ENCODE measurements around the gene FILIP1L. TPM values are rescaled to one million over a fixed set of nuclear protein-coding genes. Genes with fewer than 3 reads are reported as not detected.
"Not testable (repeated sequence)": the region's sequence is repeated elsewhere in the genome, so short reads cannot be mapped to it uniquely, and the experiment has no call there.

Gene FILIP1L
- total RNA-seq, 1 donor from 2014 or later: 42.7 TPM

DNA sequence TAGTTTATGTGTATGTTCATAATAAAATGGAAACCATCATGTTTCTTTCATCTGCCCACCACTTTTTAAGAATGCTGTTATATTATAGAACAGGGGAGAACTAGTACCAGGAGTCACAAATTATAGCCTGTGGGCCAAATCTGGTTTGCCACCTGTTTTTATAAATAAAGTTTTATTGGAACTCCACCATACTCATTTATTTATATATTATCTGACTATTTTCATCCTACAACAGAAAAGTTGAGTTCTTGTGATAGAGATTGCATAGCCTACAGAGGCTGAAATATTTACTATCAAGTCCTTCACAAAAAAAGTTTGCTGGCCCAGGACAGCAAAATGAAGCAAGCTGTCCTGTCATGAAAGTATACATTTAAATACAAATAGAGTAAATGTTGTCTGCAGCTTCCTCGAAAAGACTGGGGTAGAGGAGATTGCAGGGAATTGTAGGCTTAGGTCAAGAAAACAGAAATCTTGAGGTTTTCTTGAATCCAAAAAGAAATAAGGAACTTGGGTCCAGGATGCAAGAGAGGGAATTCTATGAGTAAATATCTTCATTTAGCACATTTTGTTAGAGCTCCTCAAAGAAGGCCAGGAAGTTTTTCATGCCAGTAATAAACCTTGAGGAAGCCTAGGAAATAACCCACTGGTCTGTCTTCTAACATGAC, 41.1 kb downstream of the FILIP1L start:
- no peak for DNase-seq

DNA sequence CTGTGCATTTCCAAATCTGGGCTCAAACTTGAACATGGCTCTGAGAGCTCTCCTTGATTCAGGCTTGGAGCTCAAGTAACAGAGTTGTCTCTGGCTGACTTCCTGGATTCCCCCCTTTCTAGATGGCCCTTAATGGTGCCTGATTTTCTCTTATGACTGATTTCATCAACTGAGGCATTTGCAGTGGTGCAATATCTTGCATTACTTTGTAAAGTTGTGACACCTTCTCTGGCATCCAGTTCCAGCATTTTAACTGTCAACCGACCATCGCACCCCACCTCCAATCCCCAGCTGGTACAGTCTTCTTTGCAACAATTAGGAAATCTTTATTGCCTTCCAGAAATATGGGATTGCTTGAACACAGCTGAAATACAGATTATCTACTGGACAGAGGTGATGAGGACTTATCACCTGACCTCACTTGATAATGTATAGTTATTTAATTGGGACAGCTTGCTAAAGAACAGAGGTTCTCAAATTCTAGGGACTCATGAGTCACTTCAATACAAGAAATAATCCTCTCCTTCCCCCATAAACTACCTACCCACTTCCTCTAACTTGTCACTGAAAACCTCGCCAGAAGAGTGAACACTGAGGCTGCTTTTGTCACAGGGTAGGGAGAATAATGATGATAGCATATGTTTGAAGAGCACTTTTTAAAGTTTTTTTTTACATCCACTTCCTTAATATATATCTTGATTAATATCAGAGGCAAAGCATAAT, 41.8 kb downstream of the FILIP1L start:
- no peak for DNase-seq

DNA sequence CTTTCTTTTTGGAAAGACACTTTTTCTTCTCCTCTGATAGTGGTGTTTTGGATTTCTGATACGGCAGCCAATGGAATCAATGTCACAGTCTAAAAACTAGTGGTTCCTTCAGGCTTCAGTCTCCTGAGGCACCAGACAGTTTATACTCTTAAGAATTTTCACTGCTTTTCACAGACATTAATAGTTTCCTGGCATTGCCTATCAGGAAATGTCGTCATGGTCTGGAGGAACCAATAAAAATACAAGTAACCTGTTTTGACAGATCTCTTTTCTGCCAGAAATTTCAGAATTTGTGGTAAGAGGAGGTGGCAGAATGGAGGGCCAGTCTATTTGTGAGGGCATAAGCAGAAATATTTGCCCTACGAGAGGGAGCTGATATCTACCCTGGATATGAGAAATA, 44.8 kb downstream of the FILIP1L start:
- DNase-seq: peak; percentile 57

DNA sequence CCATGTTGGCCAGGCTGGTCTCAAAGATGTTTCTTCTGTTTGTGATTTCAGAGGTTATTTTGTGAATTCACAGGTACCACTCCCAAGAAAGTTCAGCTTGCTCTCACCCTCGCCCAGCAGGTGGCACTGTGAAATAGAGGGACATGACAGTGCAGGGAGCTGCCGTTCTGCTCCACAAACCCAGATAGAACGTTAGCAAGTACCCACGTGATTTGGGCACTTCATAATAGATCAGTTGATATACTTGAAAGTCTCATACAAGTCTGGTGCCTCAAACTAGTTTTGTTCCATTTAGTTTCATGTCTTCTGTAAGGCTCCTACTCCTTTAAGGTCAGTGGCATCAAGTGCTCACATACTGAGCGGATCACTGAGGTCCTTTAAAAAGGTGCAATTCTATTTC, 45.5 kb downstream of the FILIP1L start:
- DNase-seq: peak; percentile 91

DNA sequence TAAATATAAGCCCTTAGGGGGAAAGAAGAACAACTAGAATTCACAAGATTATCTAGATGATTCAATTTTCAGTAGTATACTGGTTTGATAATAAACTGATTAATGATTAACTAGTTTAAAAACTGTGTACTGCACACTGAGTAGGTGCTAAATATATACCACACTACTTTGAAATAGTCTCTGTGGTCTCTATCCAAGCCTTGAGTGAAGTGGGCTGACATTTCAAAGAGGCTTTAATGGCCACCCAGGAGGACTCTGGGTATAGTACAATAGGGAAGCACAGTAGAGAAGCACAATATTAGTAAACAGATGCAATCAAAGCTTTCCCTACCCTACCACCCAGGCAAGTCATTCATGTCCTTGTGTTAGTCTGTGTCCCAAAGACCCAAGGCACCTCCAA, 46.7 kb downstream of the FILIP1L start:
- DNase-seq: no peak

DNA sequence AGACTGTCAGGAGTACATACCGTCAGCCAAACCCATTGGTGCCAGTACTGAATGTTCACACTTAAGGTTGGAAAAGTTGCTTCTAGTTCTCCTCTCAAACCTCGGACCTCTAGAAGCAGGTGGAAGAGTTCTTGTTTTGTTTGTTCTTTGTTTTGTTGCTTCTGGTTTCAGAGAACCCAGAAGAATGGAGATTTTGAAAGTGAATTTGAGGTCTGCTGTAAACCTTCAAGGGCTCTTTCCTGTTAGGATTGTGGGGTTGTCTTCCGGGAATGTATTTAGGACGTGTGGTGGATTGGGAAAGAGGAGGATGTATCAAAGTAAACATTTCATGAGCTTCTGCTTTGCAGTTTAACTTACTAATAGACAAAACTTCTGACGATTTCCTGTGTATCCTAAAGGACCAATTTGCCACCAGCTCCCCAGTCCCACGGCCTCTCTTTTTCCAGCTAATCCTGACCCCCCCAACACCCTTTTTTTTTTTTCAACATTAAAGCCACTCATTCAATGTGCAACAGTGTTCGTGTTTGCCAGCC, 50.3 kb downstream of the FILIP1L start:
- no peak for DNase-seq

DNA sequence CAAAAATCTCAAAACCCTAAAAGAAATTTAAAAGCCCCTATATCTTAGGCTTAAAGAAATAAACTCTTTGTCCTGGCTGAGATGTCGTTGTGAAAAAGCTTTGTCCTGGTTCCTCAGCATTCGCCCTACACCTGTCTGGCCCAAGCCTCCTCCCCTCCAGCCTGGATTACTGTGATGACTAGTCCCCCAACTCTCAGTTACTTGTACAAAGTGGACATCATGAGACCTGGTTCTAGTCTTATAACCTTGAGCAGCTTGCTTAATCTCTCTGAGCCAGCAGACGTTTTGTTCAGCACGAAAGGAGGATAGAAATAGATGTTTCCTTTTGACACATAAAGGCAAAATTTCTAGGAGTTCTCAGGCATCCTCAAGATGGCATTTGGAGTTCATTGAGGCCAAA, 51.6 kb downstream of the FILIP1L start:
- no peak for DNase-seq

DNA sequence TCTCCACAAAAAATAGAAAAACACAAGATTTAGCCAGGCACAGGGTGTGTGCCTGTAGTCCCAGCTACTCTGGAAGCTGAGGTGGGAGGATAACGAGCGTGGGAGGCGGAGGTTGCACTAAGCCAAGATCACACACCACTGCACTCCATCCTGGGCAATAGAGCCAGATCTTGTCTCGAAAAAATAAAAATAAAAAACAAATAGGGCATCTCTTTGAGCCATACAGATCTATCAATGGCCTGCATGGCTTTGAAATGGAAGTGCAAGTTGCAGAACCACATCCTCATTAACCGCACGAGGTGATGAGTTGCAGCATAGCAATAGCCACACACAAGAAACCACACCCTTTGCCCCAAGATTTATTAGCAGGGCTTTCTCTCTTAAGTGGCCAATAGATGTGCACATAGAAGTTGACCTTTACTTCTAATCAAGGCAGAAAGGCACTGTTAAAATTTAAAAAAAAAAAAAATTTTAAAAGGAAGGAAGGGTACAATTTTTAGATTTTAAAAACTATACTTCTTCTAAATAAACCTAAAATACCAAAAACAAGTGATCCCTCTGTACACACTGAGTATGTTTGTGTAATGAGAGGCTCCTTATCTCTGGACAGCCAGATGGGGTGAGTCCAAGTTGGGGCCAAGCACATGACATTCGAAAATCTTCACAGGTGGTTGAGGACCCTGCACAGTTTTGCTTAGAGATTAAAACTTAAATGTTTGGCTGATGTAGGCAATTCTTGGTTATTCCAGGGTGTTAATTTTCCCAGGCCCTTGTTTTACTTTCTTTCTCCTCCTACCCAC, 53.4 kb downstream of the FILIP1L start:
- DNase-seq: no peak

DNA sequence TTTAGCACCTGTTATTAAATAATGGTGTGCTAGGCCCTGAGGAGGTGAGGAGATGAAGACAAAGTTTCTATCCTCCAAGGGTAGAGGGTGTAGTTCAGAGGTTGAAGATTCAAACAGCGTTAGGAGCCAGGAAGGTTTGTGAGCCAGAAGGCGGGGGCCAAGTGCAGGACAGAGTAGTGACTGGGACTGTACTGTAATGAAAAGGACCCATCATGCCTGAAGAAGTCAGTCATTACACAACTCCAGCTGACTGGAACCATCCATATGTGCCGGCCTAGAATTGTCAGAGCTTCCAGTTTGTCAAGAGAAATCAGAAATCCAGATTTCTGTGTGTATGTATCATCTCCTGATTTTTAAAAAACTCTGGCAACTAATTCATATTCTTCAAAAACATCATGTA, 54.8 kb downstream of the FILIP1L start:
- no peak for DNase-seq

DNA sequence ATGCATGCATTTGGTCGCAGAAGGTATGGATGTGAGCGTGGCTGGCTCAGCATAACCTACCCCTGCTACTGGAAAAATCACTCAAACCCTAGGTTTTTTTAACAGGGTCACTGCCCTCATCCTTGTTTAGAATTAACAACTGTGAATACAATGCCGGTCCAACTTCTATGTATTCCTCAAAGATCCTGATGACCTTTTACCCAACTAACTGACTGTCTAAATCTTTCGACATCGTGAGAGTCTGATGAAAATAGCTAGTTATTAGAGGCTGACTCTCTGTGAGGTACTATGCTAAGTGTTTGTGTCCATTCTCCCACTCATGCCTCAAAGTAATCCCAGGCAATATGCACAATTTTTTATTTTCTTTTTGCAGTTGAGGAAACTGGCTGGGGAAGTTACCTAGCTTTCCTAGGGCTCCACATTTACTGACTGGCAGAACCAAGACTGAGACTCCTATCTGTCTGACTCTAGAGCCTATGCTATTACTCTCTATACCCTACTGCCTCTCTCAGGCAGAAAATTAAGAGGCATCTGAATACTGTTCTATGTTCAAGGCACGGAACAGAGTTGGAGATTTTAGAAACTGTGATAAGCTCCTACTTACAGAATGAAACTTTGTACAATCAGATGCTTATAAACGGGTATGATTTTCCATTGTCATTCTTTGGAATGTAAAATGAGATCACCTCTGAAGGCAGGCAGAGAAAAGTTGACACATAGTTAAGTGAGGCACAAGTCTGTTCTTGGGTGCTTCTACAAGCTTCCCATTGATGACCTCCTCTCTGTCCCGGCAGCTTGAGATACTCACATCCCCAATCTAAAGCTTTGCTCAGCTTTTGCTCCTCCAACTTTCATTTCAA, 56.4 kb downstream of the FILIP1L start:
- DNase-seq: peak; percentile 13

DNA sequence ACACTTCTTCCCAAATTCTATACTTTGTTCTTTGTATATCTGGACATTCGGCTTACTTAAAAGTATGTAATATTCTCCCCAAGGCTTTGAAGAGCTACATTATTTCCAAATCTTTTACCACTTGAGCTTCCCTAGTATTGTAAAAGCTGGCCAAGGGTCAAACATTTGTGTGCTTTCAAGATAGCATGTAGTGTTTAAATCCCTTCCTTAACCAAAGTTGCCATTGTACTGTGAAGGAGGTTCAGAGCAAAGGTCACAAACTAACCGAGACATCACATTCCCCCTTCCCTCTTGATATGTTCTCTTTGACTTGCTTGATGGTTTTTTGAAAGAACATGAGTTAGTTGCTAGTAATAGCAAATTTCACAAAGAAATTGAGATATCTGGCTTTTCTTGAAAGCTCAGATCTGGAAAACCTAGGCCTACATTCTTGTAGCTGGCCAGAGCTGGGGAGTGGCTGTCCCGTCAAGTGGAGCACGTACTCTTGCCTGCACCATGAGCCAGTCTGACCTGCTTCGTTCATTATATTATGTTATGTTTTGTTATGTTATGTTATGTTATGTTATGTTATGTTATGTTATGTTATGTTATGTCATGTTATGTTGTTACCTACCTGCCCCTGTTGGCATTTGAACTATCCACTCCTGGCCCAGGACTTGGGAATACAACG, 60.2 kb downstream of the FILIP1L start:
- no peak for DNase-seq

DNA sequence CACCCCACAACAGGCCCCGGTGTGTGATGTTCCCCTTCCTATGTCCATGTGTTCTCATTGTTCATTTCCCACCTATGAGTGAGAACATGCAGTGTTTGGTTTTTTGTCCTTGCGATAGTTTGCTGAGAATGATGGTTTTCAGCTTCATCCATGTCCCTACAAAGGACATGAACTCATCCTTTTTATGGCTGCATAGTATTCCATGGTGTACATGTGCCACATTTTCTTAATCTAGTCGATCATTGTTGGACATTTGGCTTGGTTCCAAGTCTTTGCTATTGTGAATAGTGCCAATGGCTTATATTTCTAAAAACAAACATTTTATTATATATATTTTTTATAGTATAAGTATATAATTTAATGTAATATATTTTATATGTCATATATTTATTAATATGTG, 62.8 kb downstream of the FILIP1L start:
- not testable (repeated sequence) for DNase-seq

DNA sequence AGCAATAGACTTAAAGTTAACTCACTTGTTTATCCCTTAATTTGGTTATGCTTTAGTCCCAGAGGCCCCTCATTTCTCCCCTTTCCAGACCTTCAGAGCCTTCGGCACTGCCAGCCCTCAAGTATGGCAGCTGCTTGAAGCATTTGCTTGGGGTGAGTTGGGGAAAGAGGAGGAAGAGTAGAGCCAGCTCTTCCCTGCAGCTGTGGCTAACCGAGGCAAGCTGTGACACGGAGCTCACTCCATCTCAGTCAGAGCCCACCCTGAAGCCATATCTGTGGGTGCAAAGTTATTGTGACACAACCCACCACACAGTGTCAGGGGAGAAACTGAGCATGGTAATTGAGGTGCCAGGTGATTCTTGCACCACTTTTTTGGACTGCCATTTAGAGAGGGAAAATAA, 66.1 kb downstream of the FILIP1L start:
- no peak for DNase-seq

DNA sequence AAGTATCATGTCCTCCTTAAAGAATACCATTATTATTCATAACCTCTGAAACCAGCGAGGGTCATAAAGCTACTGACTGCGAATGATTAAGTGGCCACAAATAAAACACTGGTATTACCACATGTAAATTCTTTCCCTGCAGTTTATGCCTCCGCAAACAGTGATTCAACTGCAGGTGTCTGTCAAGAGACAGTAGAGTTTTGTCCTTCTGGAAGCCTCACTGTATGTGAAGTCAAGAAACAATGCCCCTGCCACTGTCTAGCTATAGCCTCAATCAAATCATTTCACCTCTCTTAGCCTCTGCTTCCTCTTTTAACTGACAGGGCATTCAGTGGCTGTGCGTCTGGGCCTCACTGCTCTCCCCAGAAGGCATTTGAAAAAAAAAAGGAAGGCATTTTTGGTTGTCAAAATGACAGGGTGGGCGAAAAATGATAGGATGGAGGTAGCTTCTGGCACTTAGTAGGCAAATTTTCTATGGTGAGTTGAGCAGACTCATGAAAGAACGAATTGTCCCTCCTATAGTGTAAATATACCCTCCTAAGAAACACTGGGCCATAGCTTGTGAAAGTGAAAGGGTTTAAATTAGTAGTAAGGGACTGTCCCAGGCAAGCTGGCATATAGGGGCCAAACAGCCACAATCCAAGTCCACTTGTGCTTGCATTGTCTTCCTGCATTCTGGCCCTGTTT, 66.7 kb downstream of the FILIP1L start:
- DNase-seq: peak; percentile 70

DNA sequence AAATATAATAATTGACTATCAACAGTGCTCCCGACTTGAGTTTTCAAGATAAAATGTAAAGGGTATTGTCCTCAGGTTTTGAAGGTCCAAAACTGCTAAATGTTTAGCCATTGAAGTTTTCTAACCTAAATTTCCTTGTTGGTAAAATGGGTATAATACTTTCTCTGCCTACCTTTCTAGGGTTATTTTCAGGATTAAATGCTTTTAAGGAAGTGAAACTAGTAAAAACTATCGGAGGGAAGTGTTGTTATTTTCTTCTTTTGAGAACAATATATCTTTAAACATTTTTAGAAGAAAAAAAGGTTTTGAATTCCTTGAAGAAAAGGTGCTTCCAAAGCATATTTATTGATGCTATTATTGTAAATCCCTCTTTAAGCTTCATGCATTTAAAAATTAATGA, 67.3 kb downstream of the FILIP1L start:
- DNase-seq: no peak

DNA sequence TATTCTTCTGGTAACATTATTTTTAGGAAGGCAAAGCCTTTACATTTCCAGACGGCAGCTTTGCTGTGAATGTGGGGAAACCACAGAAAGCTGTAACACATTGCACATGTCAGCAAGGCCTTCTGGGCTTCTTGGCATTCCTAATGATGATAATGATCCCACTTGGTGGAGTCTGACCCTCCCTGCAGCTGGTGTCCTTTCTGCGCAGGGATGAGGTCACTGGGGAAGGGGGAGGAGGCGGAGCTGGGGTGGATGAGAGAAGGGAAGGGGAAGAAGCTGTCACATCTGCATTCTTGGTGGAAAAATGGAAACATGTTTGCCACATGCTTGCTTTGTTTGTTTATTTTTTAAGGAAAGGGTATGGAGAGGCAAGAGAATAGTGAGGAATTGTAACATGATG, 68.6 kb downstream of the FILIP1L start:
- peak; percentile 55 for DNase-seq

DNA sequence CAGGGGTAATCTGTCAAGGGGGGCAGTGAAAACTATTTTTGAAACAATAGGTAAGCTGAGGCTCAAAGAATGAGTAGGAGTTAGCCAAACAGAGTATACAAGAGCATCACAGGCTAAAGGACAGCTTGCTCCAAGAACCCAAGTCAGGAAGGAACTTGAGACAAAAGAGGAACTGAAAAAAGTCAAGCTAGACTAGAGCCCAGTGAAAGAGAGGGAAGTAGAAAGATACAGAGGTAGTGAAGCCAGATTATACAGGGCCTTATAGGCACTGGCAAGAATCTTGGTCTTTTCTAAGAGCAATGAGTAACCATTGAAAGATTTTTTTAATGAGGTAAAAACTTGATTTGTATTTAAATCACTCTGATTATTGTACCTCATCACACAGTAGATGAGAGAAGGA, 69.9 kb downstream of the FILIP1L start:
- DNase-seq: no peak

DNA sequence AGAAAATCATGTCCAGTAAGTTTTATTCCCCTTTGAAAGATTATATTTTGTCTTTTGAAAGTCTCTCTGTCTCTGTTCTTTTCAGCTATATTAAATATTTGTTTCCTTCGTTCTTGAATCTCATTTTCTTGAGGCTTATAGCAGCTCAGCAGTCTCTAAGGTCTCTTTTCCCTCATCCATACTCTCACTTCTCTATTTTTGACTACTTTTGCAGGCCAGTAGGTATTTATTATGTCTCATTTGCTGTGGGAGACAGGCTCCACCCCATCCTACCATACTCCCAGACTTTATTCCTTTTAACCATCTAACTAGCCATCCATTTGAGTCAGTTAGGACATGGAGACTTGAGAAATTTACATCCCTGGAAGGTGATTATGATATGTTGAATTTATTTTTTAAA, 71.0 kb downstream of the FILIP1L start:
- no peak for DNase-seq

DNA sequence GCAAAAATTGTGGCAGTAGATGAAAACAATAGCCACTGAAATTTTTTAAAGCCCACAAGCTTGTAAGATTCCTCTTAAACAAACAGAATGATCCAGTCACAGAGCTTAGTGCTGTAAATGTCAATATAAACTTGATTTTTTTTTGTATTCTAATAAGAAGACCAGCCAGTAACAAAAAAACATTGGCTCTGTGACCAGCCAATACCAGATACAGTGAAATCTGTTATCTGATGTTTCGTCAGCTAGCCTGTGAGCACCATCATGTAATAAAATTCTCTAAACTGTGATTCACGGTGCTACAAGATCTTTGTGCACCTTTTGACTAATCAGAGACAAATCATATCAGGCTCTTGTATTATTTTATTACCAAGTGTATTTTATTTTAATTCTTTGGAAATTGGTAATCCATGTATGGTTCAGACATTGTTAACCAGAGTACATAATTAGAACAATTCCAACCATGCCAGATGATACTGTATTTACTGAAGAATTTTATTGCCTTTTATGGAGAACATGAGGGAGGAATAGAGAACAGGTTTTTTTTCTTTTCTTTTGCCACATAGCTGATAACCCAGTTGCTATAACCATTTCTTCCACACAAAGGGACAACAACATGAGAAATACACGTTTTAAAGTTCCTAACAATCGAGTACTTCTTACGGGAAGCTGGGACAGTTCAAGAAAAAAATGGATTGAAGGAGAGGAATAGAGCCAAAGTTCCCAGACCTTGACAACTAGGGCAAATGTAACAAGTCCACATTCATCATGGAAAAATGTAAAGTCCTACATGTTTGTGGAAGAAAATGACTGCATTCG, 71.9 kb downstream of the FILIP1L start:
- DNase-seq: peak; percentile 82

DNA sequence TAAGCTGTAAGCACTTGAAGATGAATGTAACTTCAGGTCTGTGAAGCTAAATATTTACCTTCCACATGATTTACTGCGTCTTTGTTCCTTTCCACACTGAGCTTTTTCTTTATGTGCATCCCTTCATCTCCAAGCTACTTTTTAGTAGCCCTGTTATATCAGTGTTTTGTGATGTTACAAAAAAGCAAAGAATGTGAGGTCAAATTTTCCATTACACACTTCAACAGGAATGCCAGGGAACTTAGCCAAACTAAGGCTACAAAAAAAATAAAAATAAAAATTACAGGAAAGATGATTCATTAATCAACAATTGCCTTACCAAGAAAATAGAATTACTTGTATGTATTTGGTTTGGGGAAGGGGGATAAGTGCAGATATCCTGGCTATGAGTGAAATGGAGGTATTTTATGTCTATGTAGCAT, 73.0 kb downstream of the FILIP1L start:
- peak; percentile 94 for DNase-seq
